GM12878 (cell line): ENCODE measurements around the gene FERD3L.

Source experiments
- CBX5 ChIP-seq: sonication (generic); IDR thresholded peaks from 2 replicates; pipeline ENCODE4 v1.6.1; 2016; ENCODE audit warnings: low read depth, moderate library complexity, mild to moderate bottlenecking, inconsistent platforms
- CHD2 ChIP-seq: IDR thresholded peaks from 2 replicates; pipeline ENCODE4 v1.6.1; 2011; ENCODE audit warnings: low read depth, low read length, improper control_type of control experiment, borderline replicate concordance
- MEF2A ChIP-seq: IDR thresholded peaks from 2 replicates; pipeline ENCODE4 v1.6.1; 2011; ENCODE audit warnings: low read depth, mild to moderate bottlenecking, low read length, moderate library complexity; ENCODE audit not compliant: insufficient read depth
- PML ChIP-seq: IDR thresholded peaks from 2 replicates; pipeline ENCODE4 v1.6.1; 2012; ENCODE audit warnings: low read length, inconsistent platforms
- POLR2AphosphoS5 ChIP-seq: IDR thresholded peaks from 2 replicates; pipeline ENCODE4 v1.6.1; 2011; ENCODE audit warnings: mild to moderate bottlenecking, low read length, inconsistent platforms
- POU2F2 ChIP-seq: IDR thresholded peaks from 3 replicates; pipeline ENCODE4 v1.6.1; 2011; ENCODE audit warnings: low read depth, mild to moderate bottlenecking, low read length, borderline replicate concordance
- RAD21 ChIP-seq: IDR thresholded peaks from 2 replicates; pipeline ENCODE4 v1.6.1; 2011; ENCODE audit warnings: mild to moderate bottlenecking, low read depth, low read length, moderate library complexity; ENCODE audit not compliant: insufficient read depth
- RUNX3 ChIP-seq: IDR thresholded peaks from 2 replicates; pipeline ENCODE4 v1.6.1; 2012; ENCODE audit warnings: low read length, inconsistent platforms
- SMARCA5 ChIP-seq: fragments of 450-650 bp; IDR thresholded peaks from 2 replicates; pipeline ENCODE4 v1.6.1; 2017; ENCODE audit warnings: mild to moderate bottlenecking
- SP1 ChIP-seq: IDR thresholded peaks from one replicate; pipeline ENCODE4 v1.6.1; 2011; ENCODE audit warnings: low read depth, low read length
- TAF1 ChIP-seq: IDR thresholded peaks from 2 replicates; pipeline ENCODE4 v1.6.1; 2011; ENCODE audit warnings: mild to moderate bottlenecking, low read depth, low read length, borderline replicate concordance
- TF ChIP-seq, protein P1 (sequence below), 3 experiments: IDR thresholded peaks in 2 of 3; conservative IDR thresholded peaks in 1 of 3; 2 replicates each; pipeline ENCODE4 v1.5.1; 2011; ENCODE audit warnings: low read depth in 3 of 3, low read length in 3 of 3, mild to moderate bottlenecking in 3 of 3, control low read depth in 2 of 3, moderate library complexity in 2 of 3, inconsistent platforms in 1 of 3, mixed read lengths in 1 of 3; ENCODE audit not compliant: control insufficient read depth in 2 of 3, insufficient read depth in 1 of 3; ENCODE audit errors: extremely low read depth in 1 of 3
- TF ChIP-seq, protein P2 (sequence below): IDR thresholded peaks from 2 replicates; pipeline ENCODE4 v1.6.1; 2011; ENCODE audit warnings: mild to moderate bottlenecking, low read depth, low read length, moderate library complexity; ENCODE audit not compliant: insufficient replicate concordance
- TF ChIP-seq, protein P3 (sequence below): fragments of 450-650 bp; IDR thresholded peaks from 2 replicates; pipeline ENCODE4 v1.6.1; 2016; ENCODE audit warnings: mild to moderate bottlenecking

DNA sequence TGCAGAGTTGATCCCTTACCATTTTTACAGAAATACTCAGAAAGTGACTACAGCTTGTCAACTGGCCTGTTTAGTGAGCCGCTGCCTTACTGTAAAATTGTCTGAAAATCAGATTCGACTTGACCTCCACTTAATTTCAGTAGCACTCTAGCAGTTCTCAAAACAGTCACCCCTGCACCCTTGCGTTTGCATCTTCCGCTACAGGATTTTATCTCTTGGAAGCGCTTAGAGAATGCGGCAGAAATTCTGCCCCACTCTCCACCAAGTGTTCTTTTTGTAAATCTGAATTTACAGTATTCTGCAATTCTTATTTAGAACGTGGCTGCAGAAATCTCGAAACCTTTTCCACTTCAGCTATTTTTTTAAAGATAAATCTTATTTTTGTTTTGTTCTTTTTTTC, 25.8 kb downstream of the FERD3L start:
- no peak for TF ChIP-seq SMARCA5
- TF ChIP-seq, protein P1, sequence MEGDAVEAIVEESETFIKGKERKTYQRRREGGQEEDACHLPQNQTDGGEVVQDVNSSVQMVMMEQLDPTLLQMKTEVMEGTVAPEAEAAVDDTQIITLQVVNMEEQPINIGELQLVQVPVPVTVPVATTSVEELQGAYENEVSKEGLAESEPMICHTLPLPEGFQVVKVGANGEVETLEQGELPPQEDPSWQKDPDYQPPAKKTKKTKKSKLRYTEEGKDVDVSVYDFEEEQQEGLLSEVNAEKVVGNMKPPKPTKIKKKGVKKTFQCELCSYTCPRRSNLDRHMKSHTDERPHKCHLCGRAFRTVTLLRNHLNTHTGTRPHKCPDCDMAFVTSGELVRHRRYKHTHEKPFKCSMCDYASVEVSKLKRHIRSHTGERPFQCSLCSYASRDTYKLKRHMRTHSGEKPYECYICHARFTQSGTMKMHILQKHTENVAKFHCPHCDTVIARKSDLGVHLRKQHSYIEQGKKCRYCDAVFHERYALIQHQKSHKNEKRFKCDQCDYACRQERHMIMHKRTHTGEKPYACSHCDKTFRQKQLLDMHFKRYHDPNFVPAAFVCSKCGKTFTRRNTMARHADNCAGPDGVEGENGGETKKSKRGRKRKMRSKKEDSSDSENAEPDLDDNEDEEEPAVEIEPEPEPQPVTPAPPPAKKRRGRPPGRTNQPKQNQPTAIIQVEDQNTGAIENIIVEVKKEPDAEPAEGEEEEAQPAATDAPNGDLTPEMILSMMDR (IDR thresholded peaks at IDR 0.05 in 2 of 3, conservative IDR thresholded peaks at IDR 0.05 in 1 of 3; ENCODE audit: control insufficient read depth in 2 of 3, extremely low read depth in 1 of 3, insufficient read depth in 1 of 3, low read depth in 3 of 3, low read length in 3 of 3), result no peak
- no peak for TF ChIP-seq CHD2
- no peak for TF ChIP-seq MEF2A
- TF ChIP-seq PML, result no peak
- no peak for TF ChIP-seq RAD21
- TF ChIP-seq CBX5, result no peak
- TF ChIP-seq, protein P2, sequence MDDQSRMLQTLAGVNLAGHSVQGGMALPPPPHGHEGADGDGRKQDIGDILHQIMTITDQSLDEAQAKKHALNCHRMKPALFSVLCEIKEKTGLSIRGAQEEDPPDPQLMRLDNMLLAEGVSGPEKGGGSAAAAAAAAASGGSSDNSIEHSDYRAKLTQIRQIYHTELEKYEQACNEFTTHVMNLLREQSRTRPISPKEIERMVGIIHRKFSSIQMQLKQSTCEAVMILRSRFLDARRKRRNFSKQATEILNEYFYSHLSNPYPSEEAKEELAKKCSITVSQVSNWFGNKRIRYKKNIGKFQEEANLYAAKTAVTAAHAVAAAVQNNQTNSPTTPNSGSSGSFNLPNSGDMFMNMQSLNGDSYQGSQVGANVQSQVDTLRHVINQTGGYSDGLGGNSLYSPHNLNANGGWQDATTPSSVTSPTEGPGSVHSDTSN, result no peak
- TF ChIP-seq SP1, result no peak
- TF ChIP-seq POU2F2, result no peak
- TF ChIP-seq, protein P3, sequence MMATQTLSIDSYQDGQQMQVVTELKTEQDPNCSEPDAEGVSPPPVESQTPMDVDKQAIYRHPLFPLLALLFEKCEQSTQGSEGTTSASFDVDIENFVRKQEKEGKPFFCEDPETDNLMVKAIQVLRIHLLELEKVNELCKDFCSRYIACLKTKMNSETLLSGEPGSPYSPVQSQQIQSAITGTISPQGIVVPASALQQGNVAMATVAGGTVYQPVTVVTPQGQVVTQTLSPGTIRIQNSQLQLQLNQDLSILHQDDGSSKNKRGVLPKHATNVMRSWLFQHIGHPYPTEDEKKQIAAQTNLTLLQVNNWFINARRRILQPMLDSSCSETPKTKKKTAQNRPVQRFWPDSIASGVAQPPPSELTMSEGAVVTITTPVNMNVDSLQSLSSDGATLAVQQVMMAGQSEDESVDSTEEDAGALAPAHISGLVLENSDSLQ, result no peak
- TF ChIP-seq RUNX3, result no peak
- TF ChIP-seq TAF1, result no peak
- no peak for TF ChIP-seq POLR2AphosphoS5
